Astrocyte (in vitro differentiated cells and primary cell): ENCODE measurements around the gene TTPAL.

ENCODE experiments used
- EZH2 ChIP-seq: IDR thresholded peaks from 2 replicates; pipeline ENCODE4 v1.6.1; 2012; ENCODE audit warnings: mild to moderate bottlenecking, low read length, inconsistent platforms; ENCODE audit not compliant: insufficient read depth
- TF ChIP-seq, protein P1 (sequence below): IDR thresholded peaks from 2 replicates; pipeline ENCODE4 v1.5.1; 2011; ENCODE audit warnings: low read depth, mild to moderate bottlenecking, inconsistent platforms, low read length, moderate library complexity; ENCODE audit not compliant: insufficient read depth

DNA sequence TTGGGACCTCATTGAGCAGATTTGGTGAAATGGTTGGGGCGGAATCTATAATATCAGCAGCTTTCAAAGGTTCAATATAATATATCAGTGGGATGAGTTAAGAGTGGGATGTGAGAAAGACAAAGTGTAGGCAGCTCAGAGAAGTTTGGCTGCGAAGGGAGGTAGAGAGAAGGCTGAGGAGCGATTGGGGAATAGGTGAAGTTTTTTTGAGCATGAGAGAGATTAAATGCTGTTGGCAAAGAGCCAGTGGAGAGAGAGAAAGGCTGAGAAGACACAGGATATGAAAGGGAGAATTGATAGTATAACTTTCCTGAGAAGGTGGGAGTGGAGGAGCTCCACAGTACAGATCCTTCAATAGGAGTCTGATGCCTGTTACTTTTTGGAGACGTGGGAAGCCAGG is 58.3 kb downstream of the TTPAL start:
- TF ChIP-seq, protein P1, sequence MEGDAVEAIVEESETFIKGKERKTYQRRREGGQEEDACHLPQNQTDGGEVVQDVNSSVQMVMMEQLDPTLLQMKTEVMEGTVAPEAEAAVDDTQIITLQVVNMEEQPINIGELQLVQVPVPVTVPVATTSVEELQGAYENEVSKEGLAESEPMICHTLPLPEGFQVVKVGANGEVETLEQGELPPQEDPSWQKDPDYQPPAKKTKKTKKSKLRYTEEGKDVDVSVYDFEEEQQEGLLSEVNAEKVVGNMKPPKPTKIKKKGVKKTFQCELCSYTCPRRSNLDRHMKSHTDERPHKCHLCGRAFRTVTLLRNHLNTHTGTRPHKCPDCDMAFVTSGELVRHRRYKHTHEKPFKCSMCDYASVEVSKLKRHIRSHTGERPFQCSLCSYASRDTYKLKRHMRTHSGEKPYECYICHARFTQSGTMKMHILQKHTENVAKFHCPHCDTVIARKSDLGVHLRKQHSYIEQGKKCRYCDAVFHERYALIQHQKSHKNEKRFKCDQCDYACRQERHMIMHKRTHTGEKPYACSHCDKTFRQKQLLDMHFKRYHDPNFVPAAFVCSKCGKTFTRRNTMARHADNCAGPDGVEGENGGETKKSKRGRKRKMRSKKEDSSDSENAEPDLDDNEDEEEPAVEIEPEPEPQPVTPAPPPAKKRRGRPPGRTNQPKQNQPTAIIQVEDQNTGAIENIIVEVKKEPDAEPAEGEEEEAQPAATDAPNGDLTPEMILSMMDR = no peak
- no peak for TF ChIP-seq EZH2
